ENCODE results near the gene IQSEC1. TPM values are rescaled to one million over a fixed set of nuclear protein-coding genes. Genes with fewer than 3 reads are reported as not detected.

IQSEC1 gene
- total and polyA plus RNA-seq, 2 donors (not counting 3 experiments of a cell fraction or from before 2014, with no cell fraction given) = 5.2 to 18.0 TPM

DNA sequence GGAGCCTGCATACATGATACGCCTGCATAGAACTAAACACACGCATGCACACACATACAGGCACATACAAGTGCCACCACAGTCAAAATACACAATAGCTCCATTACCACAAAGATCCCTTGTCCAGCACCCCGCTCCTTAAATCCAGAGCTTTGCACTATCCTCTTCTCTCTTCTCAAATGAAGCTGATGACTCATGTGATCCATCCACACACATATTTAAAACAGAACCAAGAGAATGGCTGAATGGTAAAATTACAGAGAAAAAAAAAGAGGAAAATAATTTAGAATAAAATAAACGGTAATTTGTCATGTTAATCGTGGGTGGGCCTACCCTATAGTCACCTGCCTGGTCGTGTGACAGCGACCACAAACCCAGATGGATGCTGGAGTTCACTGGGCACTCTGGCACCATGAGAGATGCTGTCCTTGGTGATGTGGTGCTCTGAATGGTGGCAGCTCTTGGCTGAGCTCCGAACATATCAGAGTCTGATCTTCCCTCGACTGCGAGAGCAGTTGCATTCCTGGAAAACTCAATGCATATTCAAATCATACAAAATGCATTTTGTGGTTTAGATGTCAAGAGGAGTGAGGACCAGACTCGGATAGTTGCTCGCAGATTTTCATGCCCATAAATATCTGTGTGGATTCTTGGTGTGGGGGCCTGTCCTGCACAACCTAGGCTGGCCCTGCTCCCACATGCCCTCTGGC, 8.9 kb downstream of the IQSEC1 start:
- Histone ChIP-seq H3K36me3 (ENCODE audit: control insufficient read depth in 2 of 2, extremely low read depth in 1 of 2, insufficient read depth in 2 of 2, low read length in 2 of 2) (no peaks in the 10 kb centered on the region), H3K27ac (ENCODE audit: insufficient read depth, low read depth, low read length) (no peak overlapping the region), H3K4me1 (ENCODE audit: control insufficient read depth, extremely low read depth, insufficient read depth, low read length) (no peaks in the 10 kb centered on the region), H3K4me2 (ENCODE audit: insufficient read depth, low read length) (no peak overlapping the region), H3K4me3 (replicated peaks in 1 of 3; ENCODE audit: insufficient read depth in 1 of 3, low read depth in 1 of 3, low read length in 3 of 3) (no peak overlapping the region), H3K9me3 (replicated peaks; ENCODE audit: control insufficient read depth, insufficient read depth, low read length) (no peaks in the 10 kb centered on the region), H3K9me1 (replicated peaks; ENCODE audit: control insufficient read depth, extremely low read depth, insufficient read depth, low read length) (no peaks in the 10 kb centered on the region), H3K9ac (replicated peaks; ENCODE audit: extremely low read depth, insufficient read depth, low read length) (no peak overlapping the region), H3K27me3 (ENCODE audit: control insufficient read depth in 2 of 2, insufficient read depth in 2 of 2, low read length in 2 of 2) (no peaks in the 10 kb centered on the region), H4K20me1 (replicated peaks; ENCODE audit: control insufficient read depth, extremely low read depth, insufficient read depth, low read length) (no peaks in the 10 kb centered on the region), H3K79me2 (ENCODE audit: control insufficient read depth, insufficient read depth, low read length) (no peaks in the 10 kb centered on the region), H2AFZ (ENCODE audit: low read depth, low read length) (no peak overlapping the region)
- ChIA-PET POLR2A (no interaction called here), CTCF (interaction anchor here (1.9 kb wide), 1 partner anchor 28 kb away, joined by 8 read pairs; no protein-coding TSS in a partner anchor)
- FAIRE-seq (no peak), DNase-seq (ENCODE audit: low read depth, low spot score) (no peak)
- TF ChIP-seq, protein P1, sequence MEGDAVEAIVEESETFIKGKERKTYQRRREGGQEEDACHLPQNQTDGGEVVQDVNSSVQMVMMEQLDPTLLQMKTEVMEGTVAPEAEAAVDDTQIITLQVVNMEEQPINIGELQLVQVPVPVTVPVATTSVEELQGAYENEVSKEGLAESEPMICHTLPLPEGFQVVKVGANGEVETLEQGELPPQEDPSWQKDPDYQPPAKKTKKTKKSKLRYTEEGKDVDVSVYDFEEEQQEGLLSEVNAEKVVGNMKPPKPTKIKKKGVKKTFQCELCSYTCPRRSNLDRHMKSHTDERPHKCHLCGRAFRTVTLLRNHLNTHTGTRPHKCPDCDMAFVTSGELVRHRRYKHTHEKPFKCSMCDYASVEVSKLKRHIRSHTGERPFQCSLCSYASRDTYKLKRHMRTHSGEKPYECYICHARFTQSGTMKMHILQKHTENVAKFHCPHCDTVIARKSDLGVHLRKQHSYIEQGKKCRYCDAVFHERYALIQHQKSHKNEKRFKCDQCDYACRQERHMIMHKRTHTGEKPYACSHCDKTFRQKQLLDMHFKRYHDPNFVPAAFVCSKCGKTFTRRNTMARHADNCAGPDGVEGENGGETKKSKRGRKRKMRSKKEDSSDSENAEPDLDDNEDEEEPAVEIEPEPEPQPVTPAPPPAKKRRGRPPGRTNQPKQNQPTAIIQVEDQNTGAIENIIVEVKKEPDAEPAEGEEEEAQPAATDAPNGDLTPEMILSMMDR (IDR thresholded peaks at IDR 0.05; ENCODE audit: extremely low read depth in 1 of 2, insufficient read depth in 1 of 2, low read depth in 1 of 2, low read length in 2 of 2) = no peak
- TF ChIP-seq, protein P2, sequence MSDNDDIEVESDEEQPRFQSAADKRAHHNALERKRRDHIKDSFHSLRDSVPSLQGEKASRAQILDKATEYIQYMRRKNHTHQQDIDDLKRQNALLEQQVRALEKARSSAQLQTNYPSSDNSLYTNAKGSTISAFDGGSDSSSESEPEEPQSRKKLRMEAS (IDR thresholded peaks at IDR 0.05; ENCODE audit: insufficient read depth, insufficient read length) = no peak
- TF ChIP-seq EZH2 (IDR thresholded peaks at IDR 0.05; ENCODE audit: borderline replicate concordance, low read depth, low read length, severe bottlenecking) = no peak
- no peak for TF ChIP-seq MYC (IDR thresholded peaks at IDR 0.05; ENCODE audit: low read depth, low read length)
- TF ChIP-seq POLR2AphosphoS5 (IDR thresholded peaks at IDR 0.05; ENCODE audit: insufficient read depth, low read depth, low read length) = no peak
- no peak for TF ChIP-seq JUN (IDR thresholded peaks at IDR 0.05; ENCODE audit: borderline replicate concordance, insufficient read depth, insufficient read length, low read depth)
- TF ChIP-seq POLR2A (IDR thresholded peaks at IDR 0.05; ENCODE audit: low read depth, low read length) = no peak
- no peak for TF ChIP-seq GATA2 (IDR thresholded peaks at IDR 0.05; ENCODE audit: insufficient read depth, insufficient read length, low read depth, low read length)
- no peak for TF ChIP-seq FOS (IDR thresholded peaks at IDR 0.05; ENCODE audit: borderline replicate concordance, insufficient read depth, low read length)
- no TSS peak for BruUV-seq (replicated peaks)
- dilution Hi-C loops (cut with MboI; ENCODE audit: extremely low pct_ligation_motif_present, low sequenced_read_pairs) (no loop called here), intact Hi-C loops (cut with micrococcal nuclease) (no loop called here)
